Right renal cortex interstitium (tissue), 3 donors: Measurements from ENCODE around the gene MFSD8. TPM values are rescaled to one million over a fixed set of nuclear protein-coding genes. Genes with fewer than 3 reads are reported as not detected.
"Not testable (repeated sequence)": the region's sequence is repeated elsewhere in the genome, so short reads cannot be mapped to it uniquely, and the experiment has no call there.

Experiments used
- DNase-seq, 3 donors: peaks; one replicate each; pipeline ENCODE4 v3.0.0-alpha.2; 2013; ENCODE audit warnings: low read depth in 3 of 3, low spot score in 2 of 3
- polyA plus RNA-seq, 3 donors: library from polyadenylated mRNA; unstranded; fragments of 120-200 nt; gene quantifications; one replicate each; pipeline ENCODE4 v1.2.1, GENCODE V29; 2013; ENCODE audit not compliant: insufficient read length in 3 of 3

The MFSD8 gene, protein sequence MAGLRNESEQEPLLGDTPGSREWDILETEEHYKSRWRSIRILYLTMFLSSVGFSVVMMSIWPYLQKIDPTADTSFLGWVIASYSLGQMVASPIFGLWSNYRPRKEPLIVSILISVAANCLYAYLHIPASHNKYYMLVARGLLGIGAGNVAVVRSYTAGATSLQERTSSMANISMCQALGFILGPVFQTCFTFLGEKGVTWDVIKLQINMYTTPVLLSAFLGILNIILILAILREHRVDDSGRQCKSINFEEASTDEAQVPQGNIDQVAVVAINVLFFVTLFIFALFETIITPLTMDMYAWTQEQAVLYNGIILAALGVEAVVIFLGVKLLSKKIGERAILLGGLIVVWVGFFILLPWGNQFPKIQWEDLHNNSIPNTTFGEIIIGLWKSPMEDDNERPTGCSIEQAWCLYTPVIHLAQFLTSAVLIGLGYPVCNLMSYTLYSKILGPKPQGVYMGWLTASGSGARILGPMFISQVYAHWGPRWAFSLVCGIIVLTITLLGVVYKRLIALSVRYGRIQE
- 10 to 100 TPM; 22.5 to 24.1 (median 23.1) TPM for polyA plus RNA-seq

DNA sequence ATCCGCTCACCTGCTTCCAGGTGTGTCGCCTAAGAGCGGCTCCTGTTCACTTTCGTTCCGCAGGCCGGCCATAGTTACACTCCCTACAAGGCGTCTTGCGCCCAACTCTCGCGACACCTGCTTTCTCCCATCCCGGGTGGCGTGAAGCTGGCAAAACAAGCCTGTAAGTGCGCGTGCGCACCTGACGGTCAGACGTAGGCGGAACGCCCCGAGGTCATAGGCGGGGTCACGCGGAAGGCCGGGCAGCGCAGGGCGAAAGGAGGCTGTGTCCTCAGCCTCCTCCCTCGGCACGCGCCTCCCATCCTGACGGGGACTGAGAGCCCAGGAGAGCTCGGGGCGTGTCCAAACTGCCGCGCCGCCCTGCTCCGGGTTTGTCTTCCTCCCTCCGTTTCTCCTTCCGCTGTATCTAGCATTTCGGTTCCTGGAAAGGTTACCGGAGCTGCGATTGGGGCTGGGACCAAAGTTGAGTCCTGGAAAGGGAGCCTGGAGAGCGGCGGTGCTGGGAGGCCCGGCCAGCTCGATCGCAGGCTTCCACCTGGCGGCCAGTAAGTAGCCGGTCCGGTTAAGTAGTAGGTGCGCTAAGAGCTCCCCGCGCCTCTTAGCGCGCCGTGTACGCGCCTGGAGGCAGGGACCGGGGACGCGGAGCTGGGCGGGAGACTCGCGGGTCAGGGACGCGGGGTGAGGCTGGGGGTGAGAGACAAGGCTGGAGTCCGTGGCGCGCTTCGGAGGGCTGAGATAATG is at the start of gene MFSD8, which contains the start of gene ABHD18:
TSS of gene MFSD8 (minus strand) at position 112 of the 741 bp plus-strand sequence. CDS start at position 72, 40 bp downstream.
TSS of gene ABHD18 (plus strand) at position 345 of the 741 bp plus-strand sequence. CDS start 17,550 bp downstream, outside the sequence.
- DNase-seq: peak; percentile 93 to 95 (median 94)

DNA sequence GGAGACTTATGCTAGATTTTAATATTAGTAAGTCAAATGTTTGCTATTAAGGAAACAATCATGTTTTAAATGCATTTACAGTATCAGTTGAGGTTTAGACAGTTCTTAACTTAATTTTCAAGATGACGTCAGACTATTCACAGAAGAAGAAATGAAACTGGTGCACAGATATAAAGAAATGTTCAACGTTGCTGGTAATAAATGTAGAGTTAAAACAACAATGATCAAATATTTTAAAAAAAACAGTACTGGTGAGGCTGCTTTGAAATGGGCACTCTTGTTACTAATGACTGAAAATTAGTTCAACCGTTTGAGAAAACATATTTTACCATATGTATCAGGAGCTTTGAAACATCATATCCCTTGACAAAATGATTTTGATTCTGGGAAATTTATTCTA is 44.5 kb upstream of the MFSD8 start:
- no peak for DNase-seq

DNA sequence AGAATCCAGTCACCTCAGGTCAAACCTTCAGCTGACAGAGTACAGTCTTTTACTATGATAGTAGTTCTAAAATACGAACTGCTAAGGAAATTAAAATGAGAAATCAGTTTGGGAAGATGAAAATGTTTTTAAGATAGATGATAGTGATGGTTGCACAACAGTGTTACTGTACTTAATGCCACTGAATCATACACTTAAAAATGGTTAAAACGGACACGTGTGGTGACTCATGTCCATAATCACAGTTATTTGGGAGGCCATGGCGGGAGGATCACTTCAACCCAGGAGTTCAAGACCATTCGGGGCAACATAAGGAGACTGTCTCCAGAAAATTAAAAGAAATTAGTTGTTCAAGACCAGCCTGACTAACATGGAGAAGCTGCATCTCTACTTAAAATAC is 41.6 kb upstream of the MFSD8 start:
- DNase-seq: no peak

DNA sequence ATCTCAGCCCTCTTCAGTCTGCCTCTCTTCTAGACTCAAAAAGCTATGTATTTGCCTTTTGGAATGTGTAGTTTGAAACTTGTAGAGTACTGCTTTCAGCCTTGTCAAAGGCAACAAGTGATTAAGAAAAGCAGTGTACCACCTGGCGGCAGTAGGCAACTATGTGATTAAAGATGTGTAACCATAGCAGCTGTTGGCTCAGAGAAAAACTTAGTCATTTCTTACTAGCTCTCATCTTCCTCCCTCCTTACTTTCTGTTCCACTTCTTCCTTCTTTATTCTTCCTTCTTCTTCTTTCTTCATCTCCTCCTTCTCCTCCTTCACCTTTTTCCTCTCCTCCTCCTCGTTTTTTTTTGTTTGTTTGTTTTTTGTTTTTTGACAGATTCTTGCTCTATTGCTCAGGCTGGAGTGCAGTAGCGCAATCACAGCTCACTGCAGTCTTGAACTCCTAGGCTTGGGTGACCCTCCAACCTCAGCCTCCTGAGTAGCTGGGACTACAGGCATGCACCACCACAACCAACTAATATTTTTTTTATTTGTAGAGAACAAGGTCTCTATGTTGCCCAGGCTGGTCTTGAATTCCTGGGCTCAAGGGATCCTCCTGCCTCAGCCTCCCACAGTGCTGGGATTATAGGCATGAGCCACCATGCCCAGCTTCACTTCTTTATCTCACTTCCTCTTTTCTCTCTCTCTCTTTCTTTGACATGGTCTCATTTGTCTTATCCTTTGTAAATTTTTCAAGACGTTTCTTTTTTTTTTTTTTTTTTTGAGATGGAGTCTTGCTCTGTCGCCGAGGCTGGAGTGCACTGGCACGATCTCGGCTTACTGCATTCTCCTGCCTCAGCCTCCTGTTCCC is 32.8 kb upstream of the MFSD8 start:
- no peak for DNase-seq

DNA sequence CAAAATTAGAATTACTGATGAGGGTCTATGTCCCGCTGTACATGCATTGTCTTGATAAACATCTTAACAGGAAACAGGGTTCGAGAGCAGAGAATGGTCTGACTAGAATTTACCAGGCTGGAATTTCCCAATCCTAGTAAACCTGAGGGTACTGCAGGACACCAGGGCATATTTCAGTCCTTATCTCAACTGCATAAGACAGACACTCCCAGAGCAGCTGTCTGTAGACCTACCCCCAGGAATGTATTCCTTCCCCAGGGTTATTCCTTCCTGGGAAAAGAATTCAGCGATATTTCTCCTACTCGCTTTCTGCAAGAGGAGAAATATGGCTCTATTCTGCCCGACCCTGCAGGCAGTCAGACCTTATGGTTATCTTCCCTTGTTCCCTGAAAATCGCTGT is 31.5 kb upstream of the MFSD8 start:
- not testable (repeated sequence) for DNase-seq

DNA sequence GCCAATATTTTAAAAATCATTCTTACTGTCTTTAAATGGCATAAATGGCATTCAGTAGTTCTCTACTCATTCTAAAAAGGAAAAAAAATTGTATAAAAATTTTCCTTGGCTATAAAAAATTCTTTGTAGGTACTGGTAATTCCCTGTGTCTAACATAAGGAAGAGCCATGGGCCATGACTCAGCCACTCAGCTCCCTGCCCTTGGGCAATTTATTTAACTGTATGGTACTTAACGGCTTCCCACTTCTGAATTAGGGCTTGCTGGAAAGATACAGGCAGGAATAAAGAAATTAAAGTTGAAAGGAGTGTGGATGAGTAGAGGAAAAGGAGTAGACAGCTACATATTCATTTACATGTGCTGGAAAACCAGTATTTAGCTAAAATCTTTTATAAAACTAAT is 30.8 kb upstream of the MFSD8 start:
- no peak for DNase-seq

DNA sequence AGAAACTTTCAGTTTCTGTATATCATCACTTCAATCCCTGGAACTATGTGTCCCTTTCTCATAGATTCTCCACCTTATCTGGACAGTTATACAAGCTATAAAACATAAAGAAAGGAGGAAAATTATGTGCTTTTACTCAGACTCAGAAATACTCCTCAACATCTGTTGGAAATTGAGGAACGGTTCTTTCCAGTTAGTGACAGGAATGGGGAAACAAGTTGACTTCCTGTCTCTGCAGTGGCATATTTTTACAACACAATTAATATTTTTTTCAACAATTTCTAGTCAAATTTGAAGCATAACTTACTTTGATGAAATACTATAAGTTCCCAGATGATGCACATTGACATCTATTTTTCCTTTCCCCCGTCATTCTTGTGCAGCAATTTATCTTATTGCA is 28.2 kb upstream of the MFSD8 start:
- DNase-seq: no peak

DNA sequence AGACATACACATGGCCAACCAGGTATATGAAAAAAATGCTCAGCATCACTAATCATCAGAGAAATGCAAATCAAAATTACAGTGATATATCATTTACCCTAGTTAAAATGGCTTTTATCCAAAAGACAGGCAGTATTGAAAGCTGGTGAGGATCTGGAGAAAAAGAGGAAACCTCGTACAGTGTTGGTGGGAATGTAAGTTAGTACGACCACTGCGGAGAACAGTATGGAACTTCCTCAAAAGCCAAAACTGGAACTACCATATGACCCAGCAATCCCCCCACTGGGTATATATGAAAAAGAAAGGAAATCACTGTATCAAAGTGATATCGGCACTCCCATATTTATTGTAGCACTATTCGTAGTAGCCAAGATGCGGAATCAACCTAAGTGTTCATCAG is 23.7 kb upstream of the MFSD8 start:
- DNase-seq: no peak

DNA sequence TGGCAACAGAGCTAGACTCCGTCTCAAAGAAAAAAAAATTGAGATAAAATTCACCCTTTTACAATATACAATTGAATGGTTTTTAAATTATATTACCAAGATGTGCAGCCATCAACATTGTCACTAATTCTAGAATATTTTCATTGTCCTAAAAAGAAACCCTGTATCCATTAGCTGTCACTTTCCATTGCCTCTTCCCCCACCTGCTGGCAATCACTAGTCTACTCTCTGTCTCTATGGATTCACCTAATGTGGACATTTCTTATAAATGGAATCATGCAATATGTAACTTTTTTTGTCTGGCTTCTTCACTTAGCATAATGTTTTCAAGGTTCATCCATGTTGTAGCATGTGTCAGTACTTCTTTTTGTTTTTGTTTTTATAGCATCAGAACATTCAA is 21.0 kb upstream of the MFSD8 start:
- no peak for DNase-seq

DNA sequence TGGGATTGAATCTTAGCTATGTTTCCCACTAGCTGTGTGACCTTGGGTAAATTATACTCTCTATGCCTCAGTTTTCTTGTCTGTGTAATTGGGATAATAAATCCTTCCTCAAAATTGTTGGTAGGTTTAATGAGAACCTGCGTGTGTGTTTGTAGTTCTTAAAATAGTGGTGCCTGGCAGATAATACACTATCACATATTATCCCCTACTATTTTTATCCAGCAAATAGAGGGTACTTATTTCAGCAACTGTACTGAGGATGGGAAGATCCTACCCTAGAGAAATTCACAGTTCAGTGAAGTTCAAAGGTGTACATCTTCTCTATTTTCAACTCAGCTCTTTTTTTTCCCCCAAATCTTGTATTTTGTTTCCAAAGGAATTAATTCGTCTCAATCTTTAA is 17.5 kb upstream of the MFSD8 start:
- DNase-seq: no peak

DNA sequence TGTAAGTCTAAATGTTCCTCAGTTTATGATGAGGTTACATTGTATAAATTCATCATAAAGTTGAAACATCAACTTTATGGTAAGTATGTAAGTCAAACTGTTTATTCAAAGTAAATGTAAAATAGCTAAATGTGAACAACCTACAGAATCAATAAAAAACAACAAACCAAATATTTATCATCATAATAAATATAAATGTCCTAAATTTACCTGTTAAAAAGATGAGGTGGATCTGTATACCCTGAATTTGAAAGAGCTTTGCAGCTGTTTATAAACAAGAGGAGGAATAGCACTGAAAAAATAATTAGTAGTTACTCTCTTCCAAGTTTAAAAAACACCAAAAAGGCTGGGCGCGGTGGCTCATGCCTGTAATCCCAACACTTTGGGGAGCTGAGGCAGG is 14.0 kb upstream of the MFSD8 start:
- DNase-seq: no peak

DNA sequence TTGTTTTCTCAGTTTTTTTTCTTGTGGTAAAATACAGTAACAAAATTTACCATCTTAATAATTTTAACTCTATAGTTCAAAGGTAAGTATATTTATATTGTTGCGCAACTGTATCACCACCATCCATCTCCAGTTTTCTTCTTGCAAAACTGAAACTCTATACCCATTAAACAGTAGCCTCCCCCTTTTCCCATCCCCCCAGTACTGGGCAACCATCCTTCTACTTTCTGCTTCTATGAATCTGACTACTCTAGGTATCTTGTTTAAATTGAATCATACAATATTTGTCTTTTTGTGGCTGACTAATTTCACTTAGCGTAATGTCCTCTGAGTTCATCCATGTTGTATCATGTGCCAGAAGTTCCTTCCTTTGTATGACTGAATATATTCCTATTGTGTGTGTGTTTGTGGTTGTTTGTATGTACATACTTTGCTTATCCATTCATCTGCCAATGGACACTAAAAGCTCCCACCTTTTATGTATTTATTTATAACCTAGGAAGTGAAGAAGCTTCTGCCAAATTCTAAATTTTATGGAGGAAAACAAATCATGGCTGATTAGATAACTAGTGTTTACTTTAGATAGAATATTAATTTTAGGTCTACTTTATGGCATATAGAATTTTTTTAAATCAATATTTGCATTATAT is 10.3 kb upstream of the MFSD8 start:
- no peak for DNase-seq

DNA sequence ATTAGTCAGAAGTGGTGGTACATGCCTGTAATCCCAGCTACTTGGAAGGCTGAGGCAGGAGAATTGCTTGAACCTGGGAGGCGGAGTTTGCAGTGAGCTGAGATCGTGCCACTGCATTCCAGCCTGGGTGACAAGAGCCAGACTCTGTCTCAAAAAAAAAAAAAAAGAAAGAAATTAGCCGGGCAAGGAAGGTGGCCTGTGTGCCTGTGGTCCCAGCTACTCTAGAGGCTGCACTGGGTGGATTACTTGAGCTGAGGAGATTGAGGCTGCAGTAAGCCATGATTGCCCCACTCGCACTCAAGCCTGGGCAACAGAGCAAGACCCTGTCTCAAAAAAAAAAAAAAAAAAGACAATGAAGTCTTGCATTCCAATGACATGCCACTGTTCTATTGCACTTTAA is 6.0 kb upstream of the MFSD8 start:
- not testable (repeated sequence) for DNase-seq

DNA sequence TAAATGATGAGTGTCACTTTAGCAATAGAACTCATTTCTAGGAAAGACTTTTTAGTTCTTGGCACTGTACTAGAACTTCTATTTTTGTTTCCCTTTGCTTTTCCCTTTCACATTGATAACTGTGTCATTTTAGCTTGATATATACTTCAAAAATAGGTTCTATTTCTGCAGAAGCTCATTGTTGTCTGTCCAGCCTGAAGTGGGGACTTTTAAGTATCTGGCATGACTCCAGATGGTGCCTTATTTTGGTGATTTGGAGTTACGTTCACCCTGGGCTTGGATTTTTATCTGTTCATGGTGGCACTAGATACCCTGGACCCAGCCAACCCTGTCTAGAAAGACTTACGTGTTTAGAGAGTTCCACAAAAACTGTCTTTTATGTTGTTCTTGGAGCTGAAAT is 3.6 kb upstream of the MFSD8 start:
- no peak for DNase-seq

DNA sequence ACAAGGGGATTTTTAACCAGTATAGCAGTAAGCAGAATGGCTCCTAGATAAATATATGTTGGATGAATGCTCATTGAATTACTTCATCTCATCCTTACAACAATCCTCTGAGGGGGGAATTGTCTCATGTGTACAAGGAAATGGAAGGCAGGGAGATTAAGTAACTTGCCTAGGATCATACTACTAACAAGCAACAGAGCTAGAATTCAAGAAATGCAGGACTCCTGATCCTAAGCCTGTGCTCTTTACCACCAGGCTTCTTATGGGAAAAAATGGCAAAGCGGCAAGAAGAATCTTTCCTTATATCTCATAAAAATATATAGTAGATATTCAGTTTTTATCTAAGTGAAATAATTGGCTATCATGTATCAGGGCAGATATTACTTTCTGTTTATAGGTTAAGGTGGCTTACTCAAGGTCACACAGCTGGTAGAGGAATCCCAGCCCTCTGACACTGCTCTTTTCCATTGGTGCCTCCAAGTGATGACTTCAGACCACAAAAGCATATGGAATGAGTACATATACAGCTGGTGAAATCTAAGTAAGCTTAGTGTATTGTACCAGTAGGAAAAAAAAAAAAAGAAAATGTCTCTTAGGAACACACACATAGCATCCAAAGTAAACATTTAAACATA is 2.3 kb upstream of the MFSD8 start:
- no peak for DNase-seq

DNA sequence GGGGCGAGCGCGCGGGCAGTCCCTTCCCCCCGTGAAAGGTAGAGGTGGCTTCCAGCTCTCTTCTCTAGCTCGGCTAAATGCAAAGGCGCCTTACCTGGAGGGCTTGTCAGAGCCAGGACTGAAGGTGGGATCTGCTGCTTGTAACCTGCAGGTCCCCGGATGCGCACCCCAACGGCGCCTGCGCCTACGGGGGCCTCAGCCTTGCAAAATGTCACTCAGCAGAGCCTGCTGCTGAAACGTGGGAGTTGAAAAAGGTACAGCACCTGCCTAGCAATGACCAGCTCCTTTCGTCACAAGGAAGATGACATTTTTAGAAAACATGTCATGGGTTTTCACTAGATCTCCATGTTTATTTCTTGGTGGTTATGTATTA is 816 bp upstream of the MFSD8 start:
- DNase-seq: peak; percentile 33 to 40 (median 34)

DNA sequence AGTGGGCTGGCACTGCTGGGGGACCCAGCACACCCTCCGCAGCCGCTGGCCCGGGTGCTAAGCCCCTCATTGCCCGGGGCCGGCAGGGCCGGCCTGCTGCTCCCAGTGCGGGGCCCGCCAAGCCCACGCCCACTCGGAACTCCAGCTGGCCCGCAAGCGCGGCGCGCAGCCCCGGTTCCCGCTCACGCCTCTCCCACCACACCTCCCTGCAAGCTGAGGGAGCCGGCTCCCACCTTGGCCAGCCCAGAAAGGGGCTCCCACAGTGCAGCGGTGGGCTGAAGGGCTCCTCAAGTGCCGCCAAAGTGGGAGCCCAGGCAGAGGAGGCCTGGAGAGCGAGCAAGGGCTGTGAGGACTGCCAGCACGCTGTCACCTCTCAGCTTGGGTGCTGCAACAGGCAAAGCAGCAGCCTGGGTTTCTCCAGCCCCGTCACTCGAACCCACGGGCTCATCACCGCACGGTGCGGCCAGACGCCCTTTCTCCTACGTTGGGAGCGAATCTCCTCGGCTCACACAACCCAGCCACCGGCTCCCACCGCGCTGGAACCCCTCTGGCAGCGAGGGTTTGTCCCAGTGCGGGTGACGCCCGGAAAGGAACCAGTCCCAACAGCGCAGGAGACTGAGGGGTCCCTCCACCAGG is 429 bp downstream of the MFSD8 start:
- DNase-seq: not testable (repeated sequence)

DNA sequence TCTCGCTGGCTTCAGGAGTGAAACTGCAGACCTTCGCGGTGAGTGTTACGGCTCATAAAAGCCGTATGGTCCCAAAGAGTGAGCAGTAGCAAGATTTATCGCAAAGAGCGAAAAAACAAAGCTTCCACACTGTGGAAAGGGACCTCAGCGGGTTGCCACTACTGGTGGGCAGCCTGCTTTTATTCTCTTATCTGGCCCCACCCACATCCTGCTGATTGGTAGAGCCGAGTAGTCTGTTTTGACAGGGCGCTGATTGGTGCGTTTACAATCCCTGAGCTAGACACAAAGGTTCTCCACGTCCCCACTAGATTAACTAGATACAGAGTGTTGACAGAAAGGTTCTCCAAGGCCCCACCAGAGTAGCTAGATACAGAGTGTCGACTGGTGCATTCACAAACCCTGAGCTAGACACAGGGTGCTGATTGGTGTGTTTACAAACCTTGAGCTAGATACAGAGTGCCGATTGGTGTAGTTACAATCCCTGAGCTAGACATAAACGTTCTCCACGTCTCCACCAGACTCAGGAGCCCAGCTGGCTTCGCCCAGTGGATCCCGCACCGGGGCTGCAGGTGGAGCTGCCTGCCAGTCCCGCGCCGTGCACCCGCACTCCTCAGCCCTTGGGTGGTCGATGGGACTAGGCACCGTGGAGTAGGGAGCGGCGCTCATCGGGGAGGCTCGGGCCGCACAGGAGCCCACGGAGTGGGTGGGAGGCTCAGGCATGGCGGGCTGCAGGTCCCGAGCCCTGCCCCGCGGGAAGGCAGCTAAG is 1.2 kb downstream of the MFSD8 start:
- DNase-seq: not testable (repeated sequence)

DNA sequence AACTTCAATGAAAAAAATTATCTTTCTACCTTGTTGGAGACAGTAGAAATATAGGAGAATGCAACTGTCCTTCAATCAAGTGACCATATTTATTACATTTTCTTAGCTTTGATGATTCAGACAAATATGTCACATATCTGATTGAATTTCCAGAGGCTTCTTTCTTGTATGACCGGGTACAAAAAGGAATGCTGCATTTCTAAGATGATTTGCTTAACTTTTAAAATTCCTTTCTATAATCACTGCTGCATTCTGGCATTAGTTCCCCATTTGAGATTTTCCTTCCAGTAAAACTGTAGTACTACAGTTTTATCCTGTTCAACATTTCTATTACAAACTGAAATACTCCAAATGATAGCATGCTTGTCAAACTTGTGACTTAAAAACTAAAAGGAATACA is 5.2 kb downstream of the MFSD8 start:
- DNase-seq: no peak
